Stomach (tissue), 9 donors: ENCODE data around the gene LOXHD1. TPM values are rescaled to one million over a fixed set of nuclear protein-coding genes. Genes with fewer than 3 reads are reported as not detected.

Source experiments
- DNase-seq, 2 donors: peaks; one replicate each; pipeline versions ENCODE4 v3.0.0 to v3.0.0-alpha.2; 2013 to 2019
- H3K27ac ChIP-seq, 5 donors: fragments of 200-600 bp in 4 of 5; sonication (generic) in 4 of 5; one replicate each; pipeline ENCODE4 v1.5.1; 2013 to 2019; ENCODE audit warnings: mild to moderate bottlenecking in 1 of 5, moderate library complexity in 1 of 5
- H3K27me3 ChIP-seq, 3 donors: fragments of 200-600 bp; sonication (generic); one replicate each; pipeline ENCODE4 v1.5.1; 2017 to 2019; ENCODE audit warnings: mixed run types in 1 of 3
- H3K36me3 ChIP-seq, 4 donors: fragments of 200-600 bp; sonication (generic); 1 replicate in 3 of 4; 2 replicates in 1 of 4; pipeline ENCODE4 v1.5.1; 2016 to 2019
- H3K4me1 ChIP-seq, 4 donors: fragments of 200-600 bp; sonication (generic); one replicate each; pipeline ENCODE4 v1.5.1; 2016 to 2019
- H3K4me3 ChIP-seq, 4 donors: fragments of 200-600 bp; sonication (generic) in 3 of 4; one replicate each; pipeline ENCODE4 v1.5.1; 2016 to 2019; ENCODE audit warnings: mild to moderate bottlenecking in 1 of 4
- H3K9me3 ChIP-seq, 4 donors: fragments of 200-600 bp; sonication (generic); one replicate each; pipeline ENCODE4 v1.5.1; 2016 to 2019
- CTCF ChIP-seq, 7 experiments: fragments of 450-650 bp in 4 of 7; fragments of 200-600 bp in 3 of 7; sonication (generic) in 3 of 7; IDR thresholded peaks; one replicate each; pipeline ENCODE4 v1.5.1; 2016 to 2019; ENCODE audit warnings: antibody characterized with exemption in 7 of 7, control low read depth in 2 of 7, mild to moderate bottlenecking in 1 of 7
- EP300 ChIP-seq: sonication (generic); formaldehyde crosslinking; IDR thresholded peaks from one replicate; pipeline ENCODE4 v1.6.1; 2017; ENCODE audit warnings: antibody characterized with exemption
- POLR2A ChIP-seq, 4 donors: fragments of 450-650 bp; IDR thresholded peaks; one replicate each; pipeline ENCODE4 v1.6.1; 2016; ENCODE audit warnings: antibody characterized with exemption in 4 of 4, control low read depth in 2 of 4, mild to moderate bottlenecking in 1 of 4, moderate library complexity in 1 of 4
- POLR2AphosphoS5 ChIP-seq, 3 donors: sonication (generic); formaldehyde crosslinking; IDR thresholded peaks; one replicate each; pipeline ENCODE4 v1.6.1; 2016; ENCODE audit warnings: antibody characterized with exemption in 3 of 3
- WGBS, 5 donors: extraction: QIAGEN DNeasy Blood & Tissue Kit in 3 of 5; methylation state at CpG; one replicate each; pipeline versions ENCODE4 v1.1.5 to v1.1.7; 2013 to 2018; 5-methylcytosine and 5-hydroxymethylcytosine counted together
- intact Hi-C: fragments of 100-400 bp; cut with DNase I; formaldehyde crosslinking; loops from one replicate; pipeline ENCODE4 v1.15.1; 2023; ENCODE audit warnings: low total_unique reads
- polyA plus RNA-seq, 3 donors: library from polyadenylated mRNA; stranded (reverse); fragments of 200-250 nt; gene quantifications; one replicate each; pipeline ENCODE4 v1.2.3, GENCODE V29; 2013
- total RNA-seq, 5 donors: library from RNA; depleted of rRNA; stranded (reverse); fragments of >200 nt; gene quantifications; one replicate each; pipeline versions ENCODE4 v1.1.0 to v1.2.3, GENCODE V29; 2014 to 2016
- donor health status: healthy with polysubstance abuse.
- donor health status: Bipolar disorder and iron deficiency.
- donor health status: healthy.

The LOXHD1 gene
- total and polyA plus RNA-seq, 8 donors: 0.03 to 1.3 (median 0.29) TPM; not detected in 4

- H3K27me3 ChIP-seq: peaks cover 0 to 14% (median 6%) of the 10 kb centered on the region in 3 donors
- H3K4me1 ChIP-seq: peaks cover 0 to 5% (median 0%) of the 10 kb centered on the region in 4 donors
- no peak for DNase-seq
- H3K36me3 ChIP-seq: no peaks in the 10 kb centered on the region
- intact Hi-C loops: no loop called here
- no peak overlapping the region for H3K4me3 ChIP-seq
- 61 to 78% (median 70%) methylated on average over 8 of the region's 8 CpGs for WGBS, 5 donors
- H3K27ac ChIP-seq: no peak overlapping the region
- TF ChIP-seq POLR2A (IDR thresholded peaks at IDR 0.05) (no peak), EP300 (no peak), CTCF (IDR thresholded peaks at IDR 0.05) (no peak), POLR2AphosphoS5 (IDR thresholded peaks at IDR 0.05) (no peak)
- H3K9me3 ChIP-seq: no peaks in the 10 kb centered on the region
These were observed 191.9 kb downstream of the LOXHD1 start for GRCh38 chr18:46464926-46465655.

GRCh38 chr18:46462523-46462922 is 194.5 kb downstream of the LOXHD1 start:
- intact Hi-C loops: no loop called here
- H3K27ac ChIP-seq: no peak overlapping the region
- H3K27me3 ChIP-seq: peaks cover 0 to 13% (median 6%) of the 10 kb centered on the region in 3 donors
- TF ChIP-seq CTCF (IDR thresholded peaks at IDR 0.05) (no peak), POLR2A (IDR thresholded peaks at IDR 0.05) (no peak), EP300 (no peak), POLR2AphosphoS5 (IDR thresholded peaks at IDR 0.05) (no peak)
- no peaks in the 10 kb centered on the region for H3K36me3 ChIP-seq
- H3K4me1 ChIP-seq: no peaks in the 10 kb centered on the region
- 36 to 55% (median 46%) methylated on average over 5 to 7 of the region's 7 CpGs for WGBS, 5 donors
- no peaks in the 10 kb centered on the region for H3K9me3 ChIP-seq
- H3K4me3 ChIP-seq: no peak overlapping the region
- DNase-seq: no peak

- Histone ChIP-seq H3K36me3 (peaks cover 0 to 3% (median 0%) of the 10 kb centered on the region in 4 donors), H3K9me3 (no peaks in the 10 kb centered on the region), H3K27me3 (peaks cover 0 to 11% (median 6%) of the 10 kb centered on the region in 3 donors), H3K27ac (no peak overlapping the region), H3K4me3 (no peak overlapping the region), H3K4me1 (no peaks in the 10 kb centered on the region)
- intact Hi-C loops: no loop called here
- WGBS, 5 donors: 74 to 81% (median 78%) methylated on average over 3 to 6 of the region's 6 CpGs
- DNase-seq: no peak
- TF ChIP-seq POLR2AphosphoS5 (IDR thresholded peaks at IDR 0.05): no peak
- no peak for TF ChIP-seq POLR2A (IDR thresholded peaks at IDR 0.05)
- no peak for TF ChIP-seq EP300
- TF ChIP-seq CTCF (IDR thresholded peaks at IDR 0.05): no peak
These were observed 195.0 kb downstream of the LOXHD1 start for GRCh38 chr18:46461993-46462392.

- DNase-seq: no peak
- peaks cover 0 to 3% (median 0%) of the 10 kb centered on the region in 4 donors for H3K36me3 ChIP-seq
- WGBS, 5 donors: 77 to 85% (median 81%) methylated on average over 5 of the region's 5 CpGs
- H3K9me3 ChIP-seq: no peaks in the 10 kb centered on the region
- H3K27me3 ChIP-seq: peaks cover 0 to 11% (median 6%) of the 10 kb centered on the region in 3 donors
- no peak overlapping the region for H3K27ac ChIP-seq
- no peaks in the 10 kb centered on the region for H3K4me1 ChIP-seq
- intact Hi-C loops: no loop called here
- TF ChIP-seq POLR2AphosphoS5 (IDR thresholded peaks at IDR 0.05) (no peak), CTCF (IDR thresholded peaks at IDR 0.05) (no peak), POLR2A (IDR thresholded peaks at IDR 0.05) (no peak), EP300 (no peak)
- no peak overlapping the region for H3K4me3 ChIP-seq
These were observed 196.3 kb downstream of the LOXHD1 start for GRCh38 chr18:46460754-46461153.
